Hematopoietic multipotent progenitor cell treated with erythropoietin and hydrocortisone succinate and interleukin-3 and kit ligand, for 6 days (in vitro differentiated cells): Measurements from ENCODE around the gene SCUBE1.

Experiments used
- DNase-seq: peaks from one replicate; pipeline ENCODE4 v3.0.0-alpha.2; 2015

Gene SCUBE1

GRCh38 chr22:43187171-43188099 is 155.7 kb downstream of the SCUBE1 start:
- DNase-seq, result peak; percentile 96

DNA sequence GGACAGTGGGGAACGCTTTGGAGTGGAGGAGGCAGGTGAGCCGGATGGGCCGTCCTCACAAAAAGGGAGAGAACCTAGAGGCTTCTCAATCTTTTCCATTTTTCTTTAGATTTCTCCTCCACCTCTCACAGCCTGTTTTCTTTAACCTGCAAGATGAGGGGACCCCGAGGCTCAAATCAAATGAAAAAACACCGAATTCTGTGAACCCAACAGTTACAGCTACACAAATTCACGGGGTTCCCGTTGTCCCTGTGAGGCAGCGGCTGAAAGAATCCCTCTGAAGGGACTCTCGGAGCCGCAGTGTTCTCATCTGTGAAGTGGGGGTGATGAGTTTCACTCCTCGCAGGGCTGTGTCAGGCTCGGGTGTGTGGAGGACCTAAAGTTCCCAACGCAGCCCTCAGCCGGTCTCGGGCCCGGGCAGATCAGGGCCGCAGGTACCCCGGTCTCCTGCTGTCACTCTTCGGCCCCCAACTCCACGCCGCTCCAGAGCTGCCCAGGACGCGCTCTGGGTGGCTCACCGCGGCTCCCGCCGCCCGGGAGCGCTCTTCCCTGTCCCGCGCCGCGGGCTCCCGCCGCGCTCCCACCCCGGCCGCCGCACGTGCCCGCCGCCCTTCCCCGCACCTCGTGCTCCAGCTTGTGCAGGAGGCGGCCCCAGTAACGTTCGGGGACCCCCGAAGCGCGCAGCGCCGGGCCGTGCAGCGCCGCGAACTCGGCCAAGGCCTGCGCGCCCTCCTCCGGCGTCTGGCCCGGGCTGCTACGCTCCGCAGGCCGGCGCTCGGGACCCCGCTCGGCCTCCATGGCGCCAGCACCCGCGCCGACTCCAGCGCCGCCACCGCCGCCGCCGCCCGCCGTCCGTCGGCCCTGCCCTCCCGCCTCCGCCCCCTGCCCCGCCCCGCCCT is 156.7 kb downstream of the SCUBE1 start, which contains the start of gene TTLL12:
Gene TTLL12, minus strand, starts transcription at position 863 of the 899 bp plus-strand sequence. Its CDS starts 65 bp downstream, at position 798.
- peak; percentile 73 for DNase-seq

GRCh38 chr22:43185860-43186261 is 157.3 kb downstream of the SCUBE1 start:
- peak; percentile 58 for DNase-seq

DNA sequence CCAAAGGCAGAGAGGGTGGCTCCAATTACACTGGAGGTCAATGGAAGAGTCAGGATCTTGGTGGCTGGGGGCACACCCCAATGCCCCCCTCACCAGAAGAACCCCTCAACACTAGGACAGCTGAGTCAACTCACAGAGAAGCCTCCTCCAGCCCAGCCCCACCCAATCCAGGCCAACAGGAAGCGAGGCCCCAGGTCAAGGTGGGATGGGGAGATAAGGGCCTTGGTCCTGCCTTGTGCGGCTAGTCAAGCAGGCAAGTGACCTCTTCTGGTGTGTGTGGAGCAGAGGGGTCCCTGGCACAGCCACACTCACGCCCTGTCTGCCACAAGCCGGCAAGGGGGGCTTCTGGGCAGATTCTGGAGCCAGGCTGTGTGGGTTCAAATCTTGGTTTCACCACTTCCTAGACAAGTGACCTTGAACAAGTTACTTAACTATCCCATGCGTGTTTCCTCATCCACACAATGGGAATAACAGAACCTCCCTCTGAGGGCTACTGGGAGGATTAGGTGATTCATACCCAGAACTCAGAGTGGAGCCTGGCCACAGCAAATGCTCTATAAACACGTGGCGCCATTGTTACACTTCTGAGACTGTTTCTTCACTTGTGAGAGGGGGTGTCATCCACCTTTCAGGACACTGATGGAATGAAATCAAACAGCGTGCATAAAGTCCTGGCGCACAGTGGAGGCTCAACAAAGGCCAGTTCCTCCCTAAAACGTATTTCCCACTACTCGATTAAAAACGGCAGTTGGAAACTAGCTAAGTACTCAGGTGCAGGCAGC is 159.5 kb downstream of the SCUBE1 start:
- DNase-seq, result peak; percentile 95

DNA sequence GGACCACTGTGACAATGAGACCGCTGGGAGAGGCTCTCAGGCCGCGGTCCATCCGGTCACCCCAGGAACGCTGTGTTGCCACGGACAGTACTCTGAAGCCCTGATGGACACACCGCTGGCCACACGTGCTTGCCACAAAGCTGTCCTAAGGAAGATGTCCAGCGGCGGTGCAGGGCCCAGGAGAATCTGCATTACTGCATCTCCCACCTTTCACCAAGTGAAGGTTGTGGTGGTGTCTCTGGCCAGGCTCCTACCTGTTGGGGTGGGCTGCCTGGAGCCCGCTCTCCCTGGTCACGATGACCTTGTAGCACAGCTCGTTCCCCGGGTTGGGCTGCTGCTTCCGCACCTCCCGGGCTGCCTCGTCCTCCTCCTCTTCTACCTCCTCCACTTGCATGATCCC is 160.4 kb downstream of the SCUBE1 start:
- DNase-seq, result no peak

DNA sequence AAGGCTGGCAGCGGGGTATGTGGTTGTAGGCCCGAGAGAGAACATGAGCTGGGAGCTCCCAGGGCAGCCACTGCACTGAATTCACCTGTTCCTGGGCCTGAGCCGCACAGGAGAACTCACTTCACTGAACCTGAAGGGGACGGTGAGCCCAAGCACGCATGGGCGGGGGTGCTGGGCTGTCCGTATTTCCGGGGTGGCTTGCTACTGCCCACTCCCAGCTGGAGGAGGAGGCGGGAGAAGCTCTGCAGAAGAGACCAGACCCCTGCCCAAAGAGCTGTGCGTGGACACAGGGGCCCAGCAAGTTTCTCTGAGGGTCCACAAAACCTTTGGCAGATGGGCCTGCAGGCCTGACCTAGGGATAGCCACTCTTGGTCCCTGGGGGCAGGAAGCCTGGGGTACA is 161.1 kb downstream of the SCUBE1 start:
- DNase-seq, result no peak

DNA sequence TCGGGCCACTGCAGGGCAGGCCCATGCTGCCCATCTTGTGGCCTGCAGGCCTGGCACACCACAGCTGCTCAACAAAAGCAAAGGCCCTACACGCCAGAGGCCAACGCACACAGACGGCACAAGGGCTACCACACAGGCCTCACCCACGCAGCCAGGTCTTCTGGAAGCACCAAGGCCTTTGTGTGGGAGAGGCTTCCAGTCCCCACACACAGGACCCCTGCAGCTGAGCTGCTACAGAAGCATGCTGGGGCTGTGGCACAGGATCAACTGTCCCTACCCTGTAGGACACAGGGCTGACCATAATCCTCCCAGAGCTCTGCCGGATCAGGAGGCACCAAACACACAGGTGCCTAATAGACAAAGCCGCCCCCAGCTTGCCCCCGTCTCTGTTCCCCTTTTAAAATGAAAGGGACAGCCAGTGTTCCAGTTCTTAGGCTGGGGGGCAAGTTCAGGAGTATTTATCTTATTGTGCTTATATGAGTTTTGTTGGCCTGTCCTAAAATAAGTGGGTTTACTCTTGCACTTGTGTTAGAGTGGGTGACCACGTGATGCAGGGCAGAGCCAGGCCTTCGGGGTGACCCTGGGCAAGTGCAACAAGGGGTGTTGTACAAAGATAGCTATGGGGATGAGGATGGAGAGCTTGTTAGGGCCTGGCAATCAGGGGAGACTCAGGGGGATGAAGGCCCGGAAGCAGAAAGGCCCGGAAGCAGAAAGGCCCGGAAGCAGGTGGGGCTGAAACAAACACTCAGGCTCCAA is 161.7 kb downstream of the SCUBE1 start:
- DNase-seq, result no peak

DNA sequence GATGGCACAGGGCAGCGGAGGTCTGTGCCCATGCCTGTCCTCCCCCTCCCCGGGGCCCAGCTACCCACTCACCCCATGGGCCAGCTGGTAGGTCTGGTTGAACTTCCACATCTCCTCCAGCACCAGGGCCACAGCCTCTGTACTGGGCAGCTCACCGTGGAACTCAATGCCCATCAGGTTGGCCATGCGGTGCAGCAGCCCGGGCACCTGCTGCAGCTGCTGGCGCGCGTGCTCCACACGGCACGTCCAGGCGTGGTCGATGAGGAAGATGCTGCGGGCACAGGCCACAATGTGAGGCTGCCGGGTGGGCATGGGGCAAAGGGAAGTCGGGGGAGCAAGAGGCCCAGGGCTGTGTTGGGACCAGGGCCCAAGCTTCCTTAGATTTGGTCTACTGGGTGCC is 162.5 kb downstream of the SCUBE1 start:
- no peak for DNase-seq

- DNase-seq, result no peak
These were observed 163.3 kb downstream of the SCUBE1 start for GRCh38 chr22:43179911-43180195.

DNA sequence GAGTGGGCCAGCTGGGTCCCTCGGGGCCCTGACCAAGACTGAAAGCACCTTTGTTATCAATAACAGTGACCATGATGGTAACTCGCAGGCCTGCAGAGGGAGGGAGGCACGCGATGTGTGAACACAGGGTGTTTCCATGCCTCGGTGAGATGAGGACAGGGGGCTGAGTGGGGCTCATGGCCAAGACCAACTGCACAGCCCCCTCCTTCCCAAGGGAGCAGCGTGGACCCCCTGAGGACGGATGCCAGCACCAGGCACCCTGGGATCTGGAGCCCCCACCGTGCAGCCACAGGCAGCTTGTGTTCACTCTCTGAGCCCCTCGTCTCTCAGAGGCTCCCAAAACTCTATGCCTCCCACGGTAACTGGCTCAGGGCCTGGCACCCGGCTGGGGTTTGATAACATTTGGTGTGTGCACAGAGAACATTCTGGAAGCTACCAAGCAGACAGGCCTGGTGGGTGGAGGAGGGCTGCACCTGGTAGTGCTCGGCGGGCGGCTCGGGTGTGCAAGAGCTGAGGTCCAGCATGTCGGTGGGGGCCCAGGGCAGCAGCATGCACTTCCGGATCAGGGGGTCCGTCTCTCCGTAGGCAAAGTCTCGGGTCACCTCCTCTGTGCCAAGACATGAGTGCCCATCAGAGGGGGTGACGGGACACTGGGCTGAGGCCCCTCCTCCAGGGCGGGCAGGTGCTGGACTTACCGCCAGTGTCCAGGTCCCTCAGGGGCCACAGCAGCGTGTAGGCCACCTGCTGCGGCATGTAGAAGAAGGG is 163.8 kb downstream of the SCUBE1 start:
- DNase-seq, result no peak

DNA sequence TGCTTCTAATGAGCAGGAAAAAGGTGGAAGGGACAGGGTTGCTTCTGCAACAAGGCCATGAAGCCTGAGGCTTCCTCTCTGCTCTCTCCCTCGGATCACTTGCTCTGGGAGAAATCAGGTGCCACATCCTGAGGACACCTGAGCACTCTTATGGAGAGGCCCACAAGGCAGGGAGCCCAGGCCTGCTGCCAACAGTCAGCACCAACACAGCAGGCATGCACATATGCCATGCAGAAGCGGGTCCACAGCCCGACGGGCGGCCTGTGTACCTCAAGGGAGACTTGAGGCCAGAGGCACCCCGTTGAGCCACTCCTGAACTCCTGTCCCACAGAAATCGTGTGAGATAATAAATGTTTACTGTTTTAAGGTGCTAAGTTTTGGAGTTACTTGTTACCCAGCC is 165.7 kb downstream of the SCUBE1 start:
- DNase-seq, result no peak

- DNase-seq, result no peak
These were observed 167.1 kb downstream of the SCUBE1 start for GRCh38 chr22:43176090-43176489.

GRCh38 chr22:43174941-43175531 is 168.1 kb downstream of the SCUBE1 start:
- no peak for DNase-seq

DNA sequence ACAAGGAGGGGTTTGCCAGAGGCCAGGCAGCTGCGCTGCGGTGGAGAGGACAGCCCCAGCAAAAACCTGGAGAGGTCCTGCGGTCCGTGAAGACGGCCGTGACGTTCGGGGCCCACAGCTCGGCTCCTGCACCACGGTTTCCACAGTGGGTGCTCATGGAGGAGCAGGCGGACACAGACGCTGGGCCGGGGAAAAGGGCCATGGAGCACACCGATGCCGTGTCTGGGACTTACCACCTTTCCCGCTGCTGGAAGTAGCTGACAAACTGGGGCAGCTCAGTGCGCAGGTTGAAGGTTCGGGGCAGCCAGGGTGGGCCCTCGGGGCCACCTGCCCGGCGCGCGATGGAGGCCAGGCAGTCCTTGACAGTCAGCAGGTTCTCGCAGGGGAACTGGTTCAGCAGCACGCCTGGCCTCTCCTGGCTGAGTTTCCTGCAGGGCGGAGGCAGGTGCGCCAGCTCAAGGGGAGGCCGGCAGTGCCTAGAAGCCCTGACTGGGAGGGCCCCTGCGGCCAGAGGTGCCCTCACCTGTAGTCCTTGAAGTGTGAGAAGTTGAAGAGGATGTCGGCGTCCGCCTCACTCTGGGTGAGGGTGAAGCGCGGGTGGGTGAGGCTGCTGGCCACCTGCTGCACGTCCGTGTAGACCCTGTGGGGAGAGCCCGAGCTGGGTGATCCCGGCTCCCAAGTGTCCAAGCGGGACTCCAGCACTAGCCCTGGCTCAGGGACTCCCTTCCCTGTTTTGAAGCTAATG is 169.0 kb downstream of the SCUBE1 start:
- DNase-seq, result no peak

- DNase-seq, result no peak
These were observed 169.6 kb downstream of the SCUBE1 start for GRCh38 chr22:43173566-43173965.

DNA sequence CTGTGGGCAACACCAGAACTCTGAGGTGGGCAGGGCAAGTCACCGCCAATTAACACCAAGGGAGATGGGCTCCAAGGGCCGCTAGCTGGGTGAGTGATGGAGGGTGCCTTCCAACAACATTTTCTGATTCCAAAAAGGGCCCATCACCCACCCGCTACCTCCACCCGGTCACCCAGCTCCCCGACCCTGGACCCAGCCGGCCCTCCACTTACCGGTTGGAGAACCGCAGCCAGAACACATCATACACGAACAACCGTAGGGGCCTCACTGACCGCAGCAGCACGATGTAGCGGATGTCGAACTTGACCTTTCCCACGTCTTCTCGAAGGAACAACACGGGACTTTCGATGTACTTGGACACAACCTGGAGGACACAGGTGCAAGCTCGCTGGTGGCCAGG is 171.0 kb downstream of the SCUBE1 start:
- no peak for DNase-seq

DNA sequence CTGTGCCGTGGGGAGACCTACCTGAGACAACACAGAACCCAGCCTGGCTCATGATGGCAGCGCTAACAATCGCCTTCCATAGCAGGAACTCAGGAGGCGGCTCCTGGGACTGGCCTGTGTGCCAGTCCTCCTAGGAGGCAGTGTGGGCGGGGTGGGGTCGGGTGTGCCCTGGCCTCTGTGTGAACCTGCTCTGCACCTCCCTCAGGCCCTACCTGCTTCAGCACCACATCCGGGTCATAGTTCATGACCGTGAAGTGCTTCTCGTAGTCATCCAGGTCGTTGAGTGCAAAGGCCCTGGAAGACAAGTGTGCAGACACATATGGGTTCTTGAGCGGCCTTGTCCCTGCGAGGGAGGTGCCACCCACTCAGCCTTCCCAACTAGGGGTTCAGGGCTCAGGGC is 171.6 kb downstream of the SCUBE1 start:
- DNase-seq, result no peak

DNA sequence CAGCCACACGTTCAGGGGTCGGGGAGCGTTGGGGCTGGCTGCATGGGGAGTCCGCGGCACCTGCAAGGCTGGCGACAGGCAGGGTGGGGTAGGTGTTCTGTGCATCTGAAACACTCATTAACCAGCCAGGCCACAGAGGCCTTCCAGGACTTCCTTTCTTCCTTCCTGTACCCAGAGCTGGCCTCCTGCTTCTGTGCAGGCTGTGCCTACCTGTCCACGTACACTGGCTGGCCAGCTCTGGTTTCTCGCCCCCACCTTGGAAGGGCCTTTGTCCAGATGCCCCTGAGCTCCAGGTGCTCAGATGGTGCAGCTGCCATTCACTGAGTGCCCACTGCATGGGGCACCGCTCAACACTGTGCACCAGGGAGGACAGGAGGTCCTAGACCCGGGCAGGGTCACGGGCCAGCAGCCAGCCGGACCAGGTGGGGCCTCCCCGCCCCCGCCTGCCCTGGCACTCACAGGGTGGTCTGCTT is 172.1 kb downstream of the SCUBE1 start:
- DNase-seq, result no peak

DNA sequence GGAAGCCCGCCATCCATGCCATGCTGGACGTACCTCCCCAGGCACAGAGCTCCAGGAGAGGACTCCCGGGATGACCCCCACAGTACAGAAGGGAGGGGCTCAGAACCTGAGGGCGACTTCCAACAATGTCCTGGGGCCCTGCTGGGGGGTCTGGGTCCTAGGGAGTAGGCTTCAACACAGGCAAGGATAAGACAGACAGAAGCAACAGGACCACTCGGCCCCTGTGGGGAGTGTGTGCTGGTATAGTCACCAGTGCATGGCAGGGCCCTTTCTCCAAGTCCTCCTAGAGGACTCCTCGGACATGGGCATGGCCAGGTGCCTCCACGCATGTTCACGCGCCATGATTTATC is 173.1 kb downstream of the SCUBE1 start:
- no peak for DNase-seq
